Adrenal gland (tissue), 12 donors: ENCODE data around the gene PTPRN2. TPM values are rescaled to one million over a fixed set of nuclear protein-coding genes. Genes with fewer than 3 reads are reported as not detected.

ENCODE experiments used
- DNase-seq, 7 donors: peaks; one replicate each; pipeline ENCODE4 v3.0.0-alpha.2; 2019 to 2020
- H3K27ac ChIP-seq, 5 donors: fragments of 200-600 bp; sonication (generic) in 4 of 5; 1 replicate in 3 of 5; 2 replicates in 2 of 5; pipeline versions ENCODE4 v1.5.1 to v1.8.0; 2016 to 2020; ENCODE audit warnings: mild to moderate bottlenecking in 1 of 5
- H3K27me3 ChIP-seq: fragments of 200-600 bp; 2 replicates; pipeline ENCODE4 v1.8.0; 2021
- H3K36me3 ChIP-seq, 2 donors: fragments of 200-600 bp; replicated peaks in 1 of 2; 1 replicate in 1 of 2; 2 replicates in 1 of 2; pipeline versions ENCODE4 v1.5.1 to v1.8.0; 2018 to 2022
- H3K4me1 ChIP-seq, 2 donors: fragments of 200-600 bp; replicated peaks in 1 of 2; 1 replicate in 1 of 2; 2 replicates in 1 of 2; pipeline versions ENCODE4 v1.5.1 to v1.8.0; 2018 to 2021
- H3K4me3 ChIP-seq, 4 donors: fragments of 200-600 bp; sonication (generic) in 3 of 4; one replicate each; pipeline ENCODE4 v1.5.1; 2016 to 2018
- H3K9me3 ChIP-seq, 3 donors: fragments of 200-600 bp; sonication (generic) in 1 of 3; replicated peaks in 1 of 3; 1 replicate in 2 of 3; 2 replicates in 1 of 3; pipeline versions ENCODE4 v1.5.1 to v1.8.0; 2016 to 2021
- POLR2A ChIP-seq, 2 donors: fragments of 450-650 bp; IDR thresholded peaks; one replicate each; pipeline ENCODE4 v1.6.1; 2017; ENCODE audit warnings: antibody characterized with exemption in 2 of 2, mild to moderate bottlenecking in 2 of 2, moderate library complexity in 1 of 2
- WGBS, 4 donors: extraction: QIAGEN DNeasy Blood & Tissue Kit in 2 of 4; methylation state at CpG; one replicate each; pipeline versions ENCODE4 v1.1.5 to v1.1.7; 2013 to 2017; 5-methylcytosine and 5-hydroxymethylcytosine counted together
- intact Hi-C, 2 donors: fragments of 100-400 bp; cut with DNase I; formaldehyde crosslinking; loops; one replicate each; pipeline versions ENCODE4 v1.14.1 to v1.15.0; 2022 to 2023
- polyA plus RNA-seq, 3 donors: library from polyadenylated mRNA; stranded (reverse); fragments of 200-250 nt in 2 of 3; fragments of 350-450 nt in 1 of 3; fragmentation: Illumina TruSeq in 1 of 3; extraction: RNeasy Lipid Tissue Mini Kit (QIAGEN cat#74804) in 1 of 3; gene quantifications; one replicate each; pipeline ENCODE4 v1.2.3, GENCODE V29; 2013 to 2014
- total RNA-seq, 9 donors: library from RNA; depleted of rRNA in 4 of 9; stranded (reverse); fragments of >200 nt in 4 of 9; fragments of 120-200 nt in 1 of 9; fragmentation: NEBNext Ultra II Directional in 1 of 9; extraction: Animal tissue kit (Norgen Biotek cat#: 25700) in 1 of 9; gene quantifications; one replicate each; pipeline versions ENCODE4 v1.1.0 to v1.2.4, GENCODE V29; 2013 to 2023
- TF ChIP-seq, protein P1 (sequence below), 6 experiments: fragments of 450-650 bp in 4 of 6; fragments of 200-600 bp in 2 of 6; sonication (generic) in 1 of 6; IDR thresholded peaks; 1 replicate in 5 of 6; 2 replicates in 1 of 6; pipeline versions ENCODE4 v1.5.1 to v1.8.0; 2016 to 2021; ENCODE audit warnings: antibody characterized with exemption in 6 of 6, mild to moderate bottlenecking in 2 of 6, moderate library complexity in 1 of 6
- donor health status: healthy with polysubstance abuse.
- donor health status: Bipolar disorder and iron deficiency.
- donor health status: DM: yes; HTN: yes; CAD: no.
- donor health status: DM: no; HTN: no; CAD: no.
- donor health status: DM: no; HTN: no; CAD: no.
- donor health status: DM: yes; HTN: yes; CAD: no.

PTPRN2 gene
- total and polyA plus RNA-seq, 12 donors = 2.2 to 16.2 (median 3.4) TPM

DNA sequence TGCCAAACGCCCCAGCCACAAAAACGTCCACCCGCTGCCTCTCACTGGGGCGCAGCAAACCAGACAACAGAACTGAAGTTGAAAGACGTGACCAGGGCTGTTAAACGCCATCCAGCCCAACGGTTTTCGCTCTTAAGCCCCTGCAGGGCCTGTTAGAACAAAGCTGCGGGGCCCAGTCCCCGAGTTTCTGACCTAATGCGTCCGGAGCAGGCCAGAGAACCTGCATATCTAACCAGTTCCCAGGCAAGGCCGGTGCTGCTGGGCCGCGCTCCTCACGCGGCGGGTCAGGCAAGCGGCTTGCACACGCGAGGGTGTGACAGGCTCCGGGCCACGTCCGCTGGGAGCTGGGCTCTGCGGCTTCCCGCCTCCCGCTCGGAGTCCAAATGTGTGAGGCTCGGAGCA lies 87.0 kb downstream of the PTPRN2 start:
- H3K27ac ChIP-seq = no peak overlapping the region
- no peaks in the 10 kb centered on the region for H3K36me3 ChIP-seq
- WGBS, 4 donors = 55 to 77% (median 73%) methylated on average over 8 to 29 of the region's 29 CpGs
- intact Hi-C loops = no loop called here
- TF ChIP-seq POLR2A (IDR thresholded peaks at IDR 0.05) = no peak
- TF ChIP-seq, protein P1, sequence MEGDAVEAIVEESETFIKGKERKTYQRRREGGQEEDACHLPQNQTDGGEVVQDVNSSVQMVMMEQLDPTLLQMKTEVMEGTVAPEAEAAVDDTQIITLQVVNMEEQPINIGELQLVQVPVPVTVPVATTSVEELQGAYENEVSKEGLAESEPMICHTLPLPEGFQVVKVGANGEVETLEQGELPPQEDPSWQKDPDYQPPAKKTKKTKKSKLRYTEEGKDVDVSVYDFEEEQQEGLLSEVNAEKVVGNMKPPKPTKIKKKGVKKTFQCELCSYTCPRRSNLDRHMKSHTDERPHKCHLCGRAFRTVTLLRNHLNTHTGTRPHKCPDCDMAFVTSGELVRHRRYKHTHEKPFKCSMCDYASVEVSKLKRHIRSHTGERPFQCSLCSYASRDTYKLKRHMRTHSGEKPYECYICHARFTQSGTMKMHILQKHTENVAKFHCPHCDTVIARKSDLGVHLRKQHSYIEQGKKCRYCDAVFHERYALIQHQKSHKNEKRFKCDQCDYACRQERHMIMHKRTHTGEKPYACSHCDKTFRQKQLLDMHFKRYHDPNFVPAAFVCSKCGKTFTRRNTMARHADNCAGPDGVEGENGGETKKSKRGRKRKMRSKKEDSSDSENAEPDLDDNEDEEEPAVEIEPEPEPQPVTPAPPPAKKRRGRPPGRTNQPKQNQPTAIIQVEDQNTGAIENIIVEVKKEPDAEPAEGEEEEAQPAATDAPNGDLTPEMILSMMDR (IDR thresholded peaks at IDR 0.05) = no peak
- no peak for DNase-seq
- no peaks in the 10 kb centered on the region for H3K4me1 ChIP-seq
- H3K4me3 ChIP-seq = no peak overlapping the region
- no peaks in the 10 kb centered on the region for H3K9me3 ChIP-seq
- no peaks in the 10 kb centered on the region for H3K27me3 ChIP-seq

DNA sequence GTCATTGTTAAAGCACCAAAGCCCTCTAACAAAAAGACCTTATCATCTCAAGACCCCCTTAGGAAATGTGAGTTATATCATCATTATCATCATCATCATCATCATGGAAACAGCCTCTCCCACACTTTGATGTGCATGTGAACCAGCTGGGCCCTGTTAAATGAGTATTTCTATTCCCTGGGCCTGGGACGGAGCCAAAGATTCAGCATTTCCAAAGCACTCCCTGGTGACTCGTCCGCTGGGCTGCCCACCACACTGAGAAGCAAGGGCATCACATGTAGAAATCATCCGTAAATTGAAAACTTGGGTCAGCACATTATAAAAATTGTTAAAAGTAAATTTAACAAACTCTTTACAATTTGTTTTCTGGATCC lies 88.6 kb downstream of the PTPRN2 start:
- no peak overlapping the region for H3K27ac ChIP-seq
- no peak overlapping the region for H3K4me3 ChIP-seq
- DNase-seq = no peak
- H3K27me3 ChIP-seq = no peaks in the 10 kb centered on the region
- intact Hi-C loops = no loop called here
- H3K9me3 ChIP-seq = no peaks in the 10 kb centered on the region
- no peaks in the 10 kb centered on the region for H3K4me1 ChIP-seq
- 77 to 91% (median 85%) methylated on average over 4 of the region's 4 CpGs for WGBS, 4 donors
- no peaks in the 10 kb centered on the region for H3K36me3 ChIP-seq
- TF ChIP-seq, protein P1 (IDR thresholded peaks at IDR 0.05) = no peak
- no peak for TF ChIP-seq POLR2A (IDR thresholded peaks at IDR 0.05)

DNA sequence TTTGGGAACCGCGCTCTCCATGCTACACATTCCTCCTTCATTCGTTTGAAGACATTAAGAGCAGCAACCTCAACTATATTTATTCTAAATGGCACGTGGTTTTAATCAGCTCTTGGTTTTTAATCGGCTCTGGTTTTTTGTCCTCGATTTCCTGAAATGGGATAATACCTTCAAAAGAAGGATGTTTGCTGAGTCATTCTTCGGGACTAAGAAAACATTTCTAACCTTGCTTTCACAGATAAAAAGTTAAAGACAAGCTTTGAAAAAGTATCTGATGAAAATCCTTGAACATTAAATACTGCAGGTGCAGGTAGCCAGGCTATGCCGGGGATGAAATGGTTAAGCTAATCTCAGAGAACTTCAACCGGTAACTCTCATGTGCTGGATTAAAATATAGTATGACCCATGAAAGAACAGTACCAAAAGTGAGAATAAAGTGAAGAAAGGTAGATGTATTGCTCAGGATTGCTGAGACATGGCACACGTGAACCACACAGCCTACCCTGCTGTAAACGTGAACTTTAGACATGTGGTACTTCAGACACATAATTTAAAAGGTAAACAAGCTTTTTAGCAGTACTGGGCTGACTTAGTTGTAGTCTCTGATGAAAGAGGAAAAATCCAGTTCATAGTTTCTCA lies 89.1 kb downstream of the PTPRN2 start:
- Histone ChIP-seq H3K4me3 (no peak overlapping the region), H3K36me3 (no peaks in the 10 kb centered on the region), H3K4me1 (no peaks in the 10 kb centered on the region), H3K27me3 (no peaks in the 10 kb centered on the region), H3K9me3 (no peaks in the 10 kb centered on the region), H3K27ac (no peak overlapping the region)
- DNase-seq = no peak
- intact Hi-C loops = no loop called here
- WGBS, 4 donors = 49 to 53% (median 51%) methylated on average over 11 of the region's 11 CpGs
- no peak for TF ChIP-seq POLR2A (IDR thresholded peaks at IDR 0.05)
- TF ChIP-seq, protein P1 (IDR thresholded peaks at IDR 0.05) = no peak

GRCh38 chr7:158497627-158498026 lies 90.0 kb downstream of the PTPRN2 start:
- DNase-seq = no peak
- Histone ChIP-seq H3K36me3 (no peaks in the 10 kb centered on the region), H3K27ac (no peak overlapping the region), H3K4me3 (no peak overlapping the region), H3K27me3 (no peaks in the 10 kb centered on the region), H3K4me1 (no peaks in the 10 kb centered on the region), H3K9me3 (no peaks in the 10 kb centered on the region)
- WGBS, 4 donors = 74 to 100% (median 88%) methylated on average over 1 to 9 of the region's 9 CpGs
- TF ChIP-seq POLR2A (IDR thresholded peaks at IDR 0.05) = no peak
- intact Hi-C loops = no loop called here

- no peak overlapping the region for H3K27ac ChIP-seq
- no peaks in the 10 kb centered on the region for H3K36me3 ChIP-seq
- intact Hi-C loops = no loop called here
- H3K9me3 ChIP-seq = no peaks in the 10 kb centered on the region
- no peak for TF ChIP-seq POLR2A (IDR thresholded peaks at IDR 0.05)
- TF ChIP-seq, protein P1 (IDR thresholded peaks at IDR 0.05) = peak in 1 of 6 experiments; percentile 14
- H3K4me3 ChIP-seq = no peak overlapping the region
- no peaks in the 10 kb centered on the region for H3K4me1 ChIP-seq
- WGBS, 4 donors = 11 to 25% (median 21%) methylated on average over 4 to 6 of the region's 6 CpGs
- H3K27me3 ChIP-seq = no peaks in the 10 kb centered on the region
- peak in 5 of 7 donors; percentile 5 to 69 (median 25) for DNase-seq
These were observed 91.8 kb downstream of the PTPRN2 start for GRCh38 chr7:158495786-158496185.
